ENCODE measurements around the gene ATE1. TPM values are rescaled to one million over a fixed set of nuclear protein-coding genes. Genes with fewer than 3 reads are reported as not detected.

ATE1 gene
- total and polyA plus RNA-seq, 2 experiments from 2014 or later = 16.9 to 48.9 TPM

GRCh38 chr10:121796342-121796741, 131.5 kb downstream of the ATE1 start:
- Histone ChIP-seq H3K36me3 (replicated peaks; ENCODE audit: insufficient read depth, low read depth) (no peaks in the 10 kb centered on the region), H3K27me3 (no peaks in the 10 kb centered on the region), H3K9me3 (ENCODE audit: low read depth) (no peaks in the 10 kb centered on the region), H3K4me1 (ENCODE audit: insufficient read depth) (peaks cover 6% of the 10 kb centered on the region), H3K4me3 (no peak overlapping the region), H3K27ac (no peak overlapping the region), H3K9me2 (replicated peaks; ENCODE audit: insufficient read depth) (no peaks in the 10 kb centered on the region), H2AFZ (no peak overlapping the region), H3K4me2 (no peak overlapping the region), H4K20me1 (ENCODE audit: insufficient read depth, poor library complexity, severe bottlenecking) (no peaks in the 10 kb centered on the region), H3K79me2 (peaks cover 2% of the 10 kb centered on the region)
- TF ChIP-seq EZH2 (IDR thresholded peaks at IDR 0.05; ENCODE audit: borderline replicate concordance) (no peak), CTCF (IDR thresholded peaks at IDR 0.05; ENCODE audit: poor library complexity) (no peak), EZH2phosphoT487 (IDR thresholded peaks at IDR 0.05; ENCODE audit: low read depth, severe bottlenecking, unreplicated experiment) (no peak)
- no peak for DNase-seq (ENCODE audit: low spot score)
- WGBS (ENCODE audit: low lambda C conversion rate, missing lambda C conversion rate) = 76% methylated on average over 3 of the region's 3 CpGs

- no peaks in the 10 kb centered on the region for H3K36me3 ChIP-seq (replicated peaks; ENCODE audit: insufficient read depth, low read depth)
- H3K4me2 ChIP-seq = no peak overlapping the region
- H3K4me1 ChIP-seq (ENCODE audit: insufficient read depth) = no peaks in the 10 kb centered on the region
- no peaks in the 10 kb centered on the region for H3K27me3 ChIP-seq
- no peak overlapping the region for H2AFZ ChIP-seq
- peak overlapping the region; percentile 38 for H3K27ac ChIP-seq
- WGBS (ENCODE audit: low lambda C conversion rate, missing lambda C conversion rate) = 63% methylated on average over 3 of the region's 3 CpGs
- H4K20me1 ChIP-seq (ENCODE audit: insufficient read depth, poor library complexity, severe bottlenecking) = no peaks in the 10 kb centered on the region
- no peaks in the 10 kb centered on the region for H3K9me2 ChIP-seq (replicated peaks; ENCODE audit: insufficient read depth)
- no peak for DNase-seq (ENCODE audit: low spot score)
- H3K79me2 ChIP-seq = no peaks in the 10 kb centered on the region
- TF ChIP-seq CTCF (IDR thresholded peaks at IDR 0.05; ENCODE audit: poor library complexity) = no peak
- no peak for TF ChIP-seq EZH2phosphoT487 (IDR thresholded peaks at IDR 0.05; ENCODE audit: low read depth, severe bottlenecking, unreplicated experiment)
- no peak for TF ChIP-seq EZH2 (IDR thresholded peaks at IDR 0.05; ENCODE audit: borderline replicate concordance)
- no peak overlapping the region for H3K4me3 ChIP-seq
- H3K9me3 ChIP-seq (ENCODE audit: low read depth) = no peaks in the 10 kb centered on the region
These were observed 135.6 kb downstream of the ATE1 start for GRCh38 chr10:121792198-121792597.

GRCh38 chr10:121791761-121792160, 136.1 kb downstream of the ATE1 start:
- peak overlapping the region; percentile 38 for H3K27ac ChIP-seq
- no peaks in the 10 kb centered on the region for H3K27me3 ChIP-seq
- H4K20me1 ChIP-seq (ENCODE audit: insufficient read depth, poor library complexity, severe bottlenecking) = no peaks in the 10 kb centered on the region
- H3K79me2 ChIP-seq = no peaks in the 10 kb centered on the region
- H3K4me2 ChIP-seq = no peak overlapping the region
- no peaks in the 10 kb centered on the region for H3K9me3 ChIP-seq (ENCODE audit: low read depth)
- TF ChIP-seq EZH2phosphoT487 (IDR thresholded peaks at IDR 0.05; ENCODE audit: low read depth, severe bottlenecking, unreplicated experiment) (no peak), CTCF (IDR thresholded peaks at IDR 0.05; ENCODE audit: poor library complexity) (no peak), EZH2 (IDR thresholded peaks at IDR 0.05; ENCODE audit: borderline replicate concordance) (no peak)
- no peaks in the 10 kb centered on the region for H3K4me1 ChIP-seq (ENCODE audit: insufficient read depth)
- DNase-seq (ENCODE audit: low spot score) = no peak
- H3K36me3 ChIP-seq (replicated peaks; ENCODE audit: insufficient read depth, low read depth) = no peaks in the 10 kb centered on the region
- WGBS (ENCODE audit: low lambda C conversion rate, missing lambda C conversion rate) = 77% methylated on average over 5 of the region's 5 CpGs
- no peak overlapping the region for H3K4me3 ChIP-seq
- no peaks in the 10 kb centered on the region for H3K9me2 ChIP-seq (replicated peaks; ENCODE audit: insufficient read depth)
- no peak overlapping the region for H2AFZ ChIP-seq

- H3K79me2 ChIP-seq = no peaks in the 10 kb centered on the region
- H3K9me2 ChIP-seq (replicated peaks; ENCODE audit: insufficient read depth) = no peaks in the 10 kb centered on the region
- no peaks in the 10 kb centered on the region for H4K20me1 ChIP-seq (ENCODE audit: insufficient read depth, poor library complexity, severe bottlenecking)
- H3K27me3 ChIP-seq = no peaks in the 10 kb centered on the region
- H2AFZ ChIP-seq = no peak overlapping the region
- H3K4me1 ChIP-seq (ENCODE audit: insufficient read depth) = no peaks in the 10 kb centered on the region
- H3K27ac ChIP-seq = no peak overlapping the region
- WGBS (ENCODE audit: low lambda C conversion rate, missing lambda C conversion rate) = 67% methylated on average over 3 of the region's 3 CpGs
- no peaks in the 10 kb centered on the region for H3K36me3 ChIP-seq (replicated peaks; ENCODE audit: insufficient read depth, low read depth)
- no peak overlapping the region for H3K4me2 ChIP-seq
- H3K9me3 ChIP-seq (ENCODE audit: low read depth) = no peaks in the 10 kb centered on the region
- DNase-seq (ENCODE audit: low spot score) = no peak
- H3K4me3 ChIP-seq = no peak overlapping the region
- TF ChIP-seq CTCF (IDR thresholded peaks at IDR 0.05; ENCODE audit: poor library complexity) (no peak), EZH2phosphoT487 (IDR thresholded peaks at IDR 0.05; ENCODE audit: low read depth, severe bottlenecking, unreplicated experiment) (no peak), EZH2 (IDR thresholded peaks at IDR 0.05; ENCODE audit: borderline replicate concordance) (no peak)
These were observed 139.1 kb downstream of the ATE1 start for GRCh38 chr10:121788717-121789116.

Measured in hepatocyte (in vitro differentiated cells).